Activated CD4-positive, alpha-beta T cell treated with anti-CD3 and anti-CD28 coated beads for 4 hours (primary cell): Measurements from ENCODE around the gene TCAIM.
"Not testable (repeated sequence)": the region's sequence is repeated elsewhere in the genome, so short reads cannot be mapped to it uniquely, and the experiment has no call there.

Experiments
- DNase-seq, 2 donors: peaks; one replicate each; pipeline ENCODE4 v3.0.0-alpha.2; 2020

Gene TCAIM

GRCh38 chr3:44346590-44346989 lies 8.0 kb downstream of the TCAIM start:
- DNase-seq, result not testable (repeated sequence)

- no peak for DNase-seq
Measured at GRCh38 chr3:44348993-44349392, 10.4 kb downstream of the TCAIM start.

GRCh38 chr3:44353355-44353924 lies 14.9 kb downstream of the TCAIM start:
- DNase-seq, result no peak

- DNase-seq, result no peak
Measured at GRCh38 chr3:44355362-44356033, 16.9 kb downstream of the TCAIM start.

- no peak for DNase-seq
Measured at GRCh38 chr3:44359146-44359751, 20.7 kb downstream of the TCAIM start.

- DNase-seq, result no peak
Measured at GRCh38 chr3:44363591-44363990, 25.0 kb downstream of the TCAIM start.

GRCh38 chr3:44365952-44366351 lies 27.4 kb downstream of the TCAIM start:
- no peak for DNase-seq

- DNase-seq, result no peak
Measured at GRCh38 chr3:44375450-44375849, 36.9 kb downstream of the TCAIM start.

GRCh38 chr3:44387404-44387803 lies 48.8 kb downstream of the TCAIM start:
- no peak for DNase-seq

- DNase-seq, result no peak
Measured at GRCh38 chr3:44392489-44392888, 53.9 kb downstream of the TCAIM start.

GRCh38 chr3:44395714-44396113 lies 57.1 kb downstream of the TCAIM start:
- no peak for DNase-seq

- no peak for DNase-seq
Measured at GRCh38 chr3:44396200-44397171, 57.9 kb downstream of the TCAIM start.

GRCh38 chr3:44398271-44398670 lies 59.7 kb downstream of the TCAIM start:
- not testable (repeated sequence) for DNase-seq

GRCh38 chr3:44398853-44399252 lies 60.3 kb downstream of the TCAIM start:
- DNase-seq, result no peak

- DNase-seq, result no peak
Measured at GRCh38 chr3:44400771-44401170, 62.2 kb downstream of the TCAIM start.

- no peak for DNase-seq
Measured at GRCh38 chr3:44402548-44402947, 64.0 kb downstream of the TCAIM start.

GRCh38 chr3:44409640-44410410 lies 71.3 kb downstream of the TCAIM start:
- no peak for DNase-seq

- no peak for DNase-seq
Measured at GRCh38 chr3:44411031-44411645, 72.6 kb downstream of the TCAIM start.

- no peak for DNase-seq
Measured at GRCh38 chr3:44412365-44412764, 73.8 kb downstream of the TCAIM start.

GRCh38 chr3:44414517-44415090 lies 76.0 kb downstream of the TCAIM start:
- DNase-seq, result no peak

GRCh38 chr3:44415421-44415820 lies 76.9 kb downstream of the TCAIM start:
- no peak for DNase-seq
